UCSD-AML1 (cell line): ENCODE measurements around the gene CSH1.
"Not testable (repeated sequence)": the region's sequence is repeated elsewhere in the genome, so short reads cannot be mapped to it uniquely, and the experiment has no call there.

Source experiments
- DNase-seq: peaks from one replicate; lab custom pipeline; 2025; ENCODE audit not compliant: unreplicated experiment; lab: John Stamatoyannopoulos, UW

Gene CSH1

GRCh38 chr17:63904796-63905195 lies 8.4 kb upstream of the CSH1 start:
- DNase-seq, result not testable (repeated sequence)

- not testable (repeated sequence) for DNase-seq
Observed at GRCh38 chr17:63903787-63904201, 7.4 kb upstream of the CSH1 start.

GRCh38 chr17:63901971-63902370 lies 5.6 kb upstream of the CSH1 start:
- not testable (repeated sequence) for DNase-seq

- not testable (repeated sequence) for DNase-seq
Observed at GRCh38 chr17:63898899-63899798, 2.8 kb upstream of the CSH1 start.

GRCh38 chr17:63894821-63895220 lies 1.6 kb downstream of the CSH1 start:
- not testable (repeated sequence) for DNase-seq

- DNase-seq, result not testable (repeated sequence)
Observed at GRCh38 chr17:63894021-63894420, 2.4 kb downstream of the CSH1 start.

- DNase-seq, result not testable (repeated sequence)
Observed at GRCh38 chr17:63892316-63893037, 3.9 kb downstream of the CSH1 start.

- DNase-seq, result not testable (repeated sequence)
Observed at GRCh38 chr17:63889026-63889848, 7.1 kb downstream of the CSH1 start.

- DNase-seq, result not testable (repeated sequence)
Observed at GRCh38 chr17:63885119-63885518, 11.3 kb downstream of the CSH1 start.

- not testable (repeated sequence) for DNase-seq
Observed at GRCh38 chr17:63882626-63883126, 13.7 kb downstream of the CSH1 start.

- peak; percentile 25 for DNase-seq
Observed at GRCh38 chr17:63881935-63882601, 14.3 kb downstream of the CSH1 start, which contains the start of gene GH2. TSS of gene GH2 (minus strand) at chr17:63881944. CDS start at chr17:63881801, 143 bp downstream.

GRCh38 chr17:63881337-63881736 lies 15.0 kb downstream of the CSH1 start:
- not testable (repeated sequence) for DNase-seq

- no peak for DNase-seq
Observed at GRCh38 chr17:63880706-63881105, 15.7 kb downstream of the CSH1 start.

- DNase-seq, result not testable (repeated sequence)
Observed at GRCh38 chr17:63878413-63878812, 18.0 kb downstream of the CSH1 start.

GRCh38 chr17:63874693-63875092 lies 21.7 kb downstream of the CSH1 start:
- not testable (repeated sequence) for DNase-seq

- DNase-seq, result not testable (repeated sequence)
Observed at GRCh38 chr17:63874061-63874626, 22.2 kb downstream of the CSH1 start.

- DNase-seq, result not testable (repeated sequence)
Observed at GRCh38 chr17:63873577-63873976, 22.8 kb downstream of the CSH1 start, which contains the start of gene CSH2. TSS of gene CSH2 (minus strand) at chr17:63873677. CDS start at chr17:63873614, 63 bp downstream.

GRCh38 chr17:63871646-63872365 lies 24.6 kb downstream of the CSH1 start:
- not testable (repeated sequence) for DNase-seq

GRCh38 chr17:63870292-63870665 lies 26.1 kb downstream of the CSH1 start:
- not testable (repeated sequence) for DNase-seq
